SK-N-SH (cell line): Measurements from ENCODE around the gene S1PR1. TPM values are rescaled to one million over a fixed set of nuclear protein-coding genes. Genes with fewer than 3 reads are reported as not detected.

Experiments used
- CTCF ChIA-PET: fragments of 300-600, 350-600 bp; formaldehyde crosslinking; extraction: SDS; loops from one replicate; lab custom pipeline; 2021; lab: Yijun Ruan, JAX
- POLR2A ChIA-PET: fragments of 350-600 bp; sonication (Branson Sonifier 250); formaldehyde crosslinking; extraction: SDS; loops from one replicate; lab custom pipeline; 2020; ENCODE audit warnings: antibody characterized with exemption, inconsistent platforms; lab: Yijun Ruan, JAX
- DNase-seq: peaks from one replicate; pipeline ENCODE4 v3.0.0; 2012
- H2AFZ ChIP-seq: fragments of 200-600 bp; sonication (generic); 2 replicates; pipeline ENCODE4 v1.8.1; 2016; ENCODE audit warnings: antibody characterized with exemption, mild to moderate bottlenecking, low read depth
- H3F3A ChIP-seq: fragments of 200-600 bp; sonication (generic); replicated peaks from 2 replicates; pipeline ENCODE3; 2016; ENCODE audit warnings: antibody characterized with exemption, mild to moderate bottlenecking; ENCODE audit not compliant: insufficient read depth
- H3K27ac ChIP-seq, 2 experiments: fragments of 200-500 bp in 1 of 2; fragments of 200-600 bp in 1 of 2; sonication (Bioruptor generic) in 1 of 2; sonication (generic), shearing (Covaris generic) in 1 of 2; 2 replicates each; pipeline versions ENCODE4 v1.5.1 to v1.6.1; 2014 to 2016; ENCODE audit warnings: low read depth in 2 of 2, inconsistent platforms in 1 of 2, low read length in 1 of 2, mild to moderate bottlenecking in 1 of 2, mixed read lengths in 1 of 2
- H3K27me3 ChIP-seq: fragments of 200-600 bp; sonication (generic), shearing (Covaris generic); 2 replicates; pipeline ENCODE4 v1.6.1; 2016; ENCODE audit warnings: mixed run types; ENCODE audit not compliant: insufficient read depth
- H3K36me3 ChIP-seq, 2 experiments: fragments of 200-500 bp in 1 of 2; fragments of 200-600 bp in 1 of 2; sonication (Bioruptor generic) in 1 of 2; sonication (generic) in 1 of 2; replicated peaks in 1 of 2; 2 replicates each; pipeline versions ENCODE3 to v1.5.1; 2014 to 2016; ENCODE audit warnings: low read length in 1 of 2, mild to moderate bottlenecking in 1 of 2; ENCODE audit not compliant: insufficient read depth in 2 of 2, control insufficient read depth in 1 of 2
- H3K4me1 ChIP-seq, 2 experiments: fragments of 200-500 bp in 1 of 2; fragments of 200-600 bp in 1 of 2; sonication (Bioruptor generic) in 1 of 2; sonication (generic), shearing (Covaris generic) in 1 of 2; 2 replicates each; pipeline versions ENCODE4 v1.5.1 to v1.6.1; 2014 to 2016; ENCODE audit warnings: low read depth in 1 of 2, low read length in 1 of 2, mixed run types in 1 of 2; ENCODE audit not compliant: insufficient read depth in 2 of 2, control insufficient read depth in 1 of 2
- H3K4me2 ChIP-seq: fragments of 200-600 bp; sonication (generic), shearing (Covaris generic); 2 replicates; pipeline ENCODE4 v1.6.1; 2017; ENCODE audit warnings: mixed run types
- H3K4me3 ChIP-seq, 2 experiments: fragments of 200-500 bp in 1 of 2; fragments of 200-600 bp in 1 of 2; sonication (Bioruptor generic) in 1 of 2; sonication (generic), shearing (Covaris generic) in 1 of 2; 2 replicates each; pipeline versions ENCODE4 v1.5.1 to v1.8.1; 2014 to 2016; ENCODE audit warnings: low read depth in 2 of 2, inconsistent platforms in 1 of 2, low read length in 1 of 2, mild to moderate bottlenecking in 1 of 2, mixed read lengths in 1 of 2, moderate library complexity in 1 of 2
- H3K79me2 ChIP-seq: fragments of 200-600 bp; sonication (generic); 2 replicates; pipeline ENCODE4 v1.8.1; 2017; ENCODE audit warnings: mild to moderate bottlenecking; ENCODE audit not compliant: insufficient read depth
- H3K9ac ChIP-seq: fragments of 200-600 bp; sonication (generic); 2 replicates; pipeline ENCODE4 v1.6.1; 2017; ENCODE audit warnings: mixed run types
- H3K9me2 ChIP-seq: fragments of 200-600 bp; sonication (generic); 2 replicates; pipeline ENCODE4 v1.6.1; 2017; ENCODE audit warnings: mixed run types
- H3K9me3 ChIP-seq: fragments of 200-600 bp; sonication (generic); 2 replicates; pipeline ENCODE4 v1.6.1; 2017; ENCODE audit warnings: mixed run types, mild to moderate bottlenecking, moderate library complexity
- H4K20me1 ChIP-seq: fragments of 200-600 bp; sonication (generic); 2 replicates; pipeline ENCODE4 v1.6.1; 2017; ENCODE audit warnings: mild to moderate bottlenecking, mixed run types; ENCODE audit not compliant: insufficient read depth
- CTCF ChIP-seq: fragments of 200-600 bp; sonication (generic); IDR thresholded peaks from 2 replicates; pipeline ENCODE4 v1.6.1; 2017; ENCODE audit warnings: antibody characterized with exemption, mild to moderate bottlenecking, moderate library complexity
- ELF1 ChIP-seq: IDR thresholded peaks from 2 replicates; pipeline ENCODE4 v1.4.0; 2012
- EP300 ChIP-seq, 2 experiments: IDR thresholded peaks; 2 replicates each; pipeline versions ENCODE4 v1.4.0 to v1.6.1; 2012; ENCODE audit warnings: borderline replicate concordance in 1 of 2, low read depth in 1 of 2, low read length in 1 of 2
- EZH2phosphoT487 ChIP-seq: fragments of 200-600 bp; sonication (generic); IDR thresholded peaks from 2 replicates; pipeline ENCODE4 v1.6.1; 2017; ENCODE audit warnings: low read depth, mixed run types, mild to moderate bottlenecking, antibody characterized with exemption, moderate library complexity, borderline replicate concordance
- GABPA ChIP-seq: IDR thresholded peaks from 2 replicates; pipeline ENCODE4 v1.4.0; 2012; ENCODE audit warnings: low read depth, mild to moderate bottlenecking
- IRF3 ChIP-seq: fragments of 150-350 bp; IDR thresholded peaks from 2 replicates; pipeline ENCODE4 v1.6.1; 2016; ENCODE audit warnings: mild to moderate bottlenecking, low read depth, low read length
- JUND ChIP-seq: IDR thresholded peaks from 2 replicates; pipeline ENCODE4 v1.4.0; 2012
- MEF2A ChIP-seq: IDR thresholded peaks from 2 replicates; pipeline ENCODE4 v1.4.0; 2012; ENCODE audit warnings: low read depth, borderline replicate concordance
- NFIC ChIP-seq: IDR thresholded peaks from 2 replicates; pipeline ENCODE4 v1.4.0; 2012; ENCODE audit warnings: borderline replicate concordance
- PBX3 ChIP-seq: IDR thresholded peaks from 2 replicates; pipeline ENCODE4; 2012
- POLR2AphosphoS5 ChIP-seq: IDR thresholded peaks from 2 replicates; pipeline ENCODE4 v1.6.1; 2012; ENCODE audit warnings: low read depth, low read length
- REST ChIP-seq: IDR thresholded peaks from 2 replicates; pipeline ENCODE4 v1.6.1; 2012; ENCODE audit warnings: mild to moderate bottlenecking, low read depth, low read length, moderate library complexity
- RFX5 ChIP-seq: IDR thresholded peaks from 2 replicates; pipeline ENCODE4 v1.6.1; 2012; ENCODE audit warnings: mild to moderate bottlenecking, improper control_type of control experiment, low read length
- SIN3A ChIP-seq: IDR thresholded peaks from 2 replicates; pipeline ENCODE4 v1.6.1; 2012; ENCODE audit warnings: low read depth, mild to moderate bottlenecking, low read length, moderate library complexity, borderline replicate concordance
- TAF1 ChIP-seq: IDR thresholded peaks from 2 replicates; pipeline ENCODE4 v1.6.1; 2012; ENCODE audit warnings: low read depth, mild to moderate bottlenecking, low read length, moderate library complexity, borderline replicate concordance
- TEAD4 ChIP-seq: IDR thresholded peaks from 2 replicates; pipeline ENCODE4 v1.4.0; 2012; ENCODE audit warnings: mild to moderate bottlenecking, borderline replicate concordance; ENCODE audit not compliant: insufficient read depth
- USF1 ChIP-seq: IDR thresholded peaks from 2 replicates; pipeline ENCODE4 v1.4.0; 2012; ENCODE audit warnings: low read depth, borderline replicate concordance
- ZBTB33 ChIP-seq: IDR thresholded peaks from 2 replicates; pipeline ENCODE4 v1.4.0; 2012; ENCODE audit warnings: low read depth, borderline replicate concordance
- WGBS: methylation state at CpG from one replicate; pipeline ENCODE4 v1.1.6; 2017; ENCODE audit warnings: low lambda C conversion rate; 5-methylcytosine and 5-hydroxymethylcytosine counted together
- polyA plus RNA-seq, 3 experiments: library from polyadenylated mRNA; depleted of rRNA; stranded (reverse); fragments of >200 nt; gene quantifications; 2 replicates each; pipeline ENCODE4 v1.2.3, GENCODE V29; 2012

The S1PR1 gene
- polyA plus RNA-seq, 1 of the 3 experiments (the other 2 are of a cell fraction), result 5.9 TPM

- no peak overlapping the region for H3K9ac ChIP-seq
- no peaks in the 10 kb centered on the region for H3K9me2 ChIP-seq
- CTCF ChIA-PET, result interaction anchor here (1.1 to 1.3 kb wide), 2 partner anchors 33 to 46 kb away, joined by 3 to 5 read pairs; no protein-coding TSS in a partner anchor
- H3K27me3 ChIP-seq, result no peaks in the 10 kb centered on the region
- no peaks in the 10 kb centered on the region for H3K36me3 ChIP-seq
- no peak overlapping the region for H3K4me3 ChIP-seq
- 72% methylated on average over 5 of the region's 5 CpGs for WGBS
- H2AFZ ChIP-seq, result no peak overlapping the region
- H3F3A ChIP-seq, result no peaks in the 10 kb centered on the region
- DNase-seq, result no peak
- no peaks in the 10 kb centered on the region for H3K9me3 ChIP-seq
- no peak for TF ChIP-seq CTCF
- no peak for TF ChIP-seq USF1
- no peak for TF ChIP-seq EZH2phosphoT487
- TF ChIP-seq REST, result no peak
- TF ChIP-seq ELF1, result no peak
- TF ChIP-seq RFX5, result no peak
- TF ChIP-seq SIN3A, result no peak
- no peak for TF ChIP-seq TEAD4
- TF ChIP-seq IRF3, result no peak
- TF ChIP-seq TAF1, result no peak
- TF ChIP-seq MEF2A, result no peak
- TF ChIP-seq JUND, result no peak
- TF ChIP-seq GABPA, result no peak
- no peak for TF ChIP-seq POLR2AphosphoS5
- no peak for TF ChIP-seq EP300 (IDR thresholded peaks at IDR 0.05; ENCODE audit: borderline replicate concordance in 1 of 2, low read depth in 1 of 2, low read length in 1 of 2)
- no peak for TF ChIP-seq NFIC
- no peak for TF ChIP-seq ZBTB33
- no peak for TF ChIP-seq PBX3
- TF ChIP-seq, all 33 proteins: peak for 0
- no peak overlapping the region for H3K4me2 ChIP-seq
- H3K27ac ChIP-seq, result no peak overlapping the region
- 0 out of 4 replicates have a peak, but pooled peaks cover 0 to 3% of the 10 kb centered on the region in 2 experiments for H3K4me1 ChIP-seq
- no peaks in the 10 kb centered on the region for H3K79me2 ChIP-seq
- H4K20me1 ChIP-seq, result no peaks in the 10 kb centered on the region
- POLR2A ChIA-PET, result no interaction called here
These were observed 47.9 kb downstream of the S1PR1 start for GRCh38 chr1:101284622-101285218.
